Activated CD8-positive, alpha-beta memory T cell treated with anti-CD3 and anti-CD28 coated beads, Interleukin-2, amount 50 U/mL, for 24 hours (primary cell): Measurements from ENCODE around the gene TOMM40L.
A peak's percentile ranks its signal among the peaks of the same experiment; 100 is the strongest.

Source experiments
- DNase-seq: peaks from one replicate; pipeline ENCODE4 v3.0.0-alpha.2; 2020; ENCODE audit errors: extremely low read depth

Gene TOMM40L

GRCh38 chr1:161225534-161226319 lies at the start of gene TOMM40L:
TSS of gene TOMM40L (plus strand) at chr1:161226060. CDS start at chr1:161226490, 430 bp downstream.
- DNase-seq = peak; percentile 76

GRCh38 chr1:161176468-161177111 lies 49.3 kb upstream of the TOMM40L start:
- DNase-seq = no peak

- peak; percentile 83 for DNase-seq
These were observed 48.5 kb upstream of the TOMM40L start, which contains the start of gene B4GALT3 for GRCh38 chr1:161177112-161177935. TSS of gene B4GALT3 (minus strand) at chr1:161177507. CDS start at chr1:161176060, 1,447 bp downstream.

GRCh38 chr1:161177936-161178244 lies 48.0 kb upstream of the TOMM40L start:
- no peak for DNase-seq

GRCh38 chr1:161179698-161180097 lies 46.2 kb upstream of the TOMM40L start:
- DNase-seq = no peak

- no peak for DNase-seq
These were observed 45.2 kb upstream of the TOMM40L start for GRCh38 chr1:161180639-161181038.

GRCh38 chr1:161182214-161182613 lies 43.6 kb upstream of the TOMM40L start:
- no peak for DNase-seq

GRCh38 chr1:161185282-161185682 lies 40.6 kb upstream of the TOMM40L start:
- DNase-seq = peak; percentile 45

GRCh38 chr1:161185732-161186311 lies 40.0 kb upstream of the TOMM40L start:
- DNase-seq = no peak

GRCh38 chr1:161187311-161187710 lies 38.5 kb upstream of the TOMM40L start:
- DNase-seq = no peak

GRCh38 chr1:161188381-161188780 lies 37.5 kb upstream of the TOMM40L start:
- DNase-seq = no peak

GRCh38 chr1:161189036-161189435 lies 36.8 kb upstream of the TOMM40L start:
- no peak for DNase-seq

- DNase-seq = no peak
These were observed 34.8 kb upstream of the TOMM40L start for GRCh38 chr1:161190962-161191521.

- DNase-seq = no peak
These were observed 33.9 kb upstream of the TOMM40L start for GRCh38 chr1:161191971-161192370.

GRCh38 chr1:161192476-161193465 lies 33.1 kb upstream of the TOMM40L start:
- peak; percentile 44 for DNase-seq

GRCh38 chr1:161193561-161194235 lies 32.2 kb upstream of the TOMM40L start:
- DNase-seq = no peak

GRCh38 chr1:161195171-161195570 lies 30.7 kb upstream of the TOMM40L start:
- DNase-seq = no peak

- no peak for DNase-seq
These were observed 29.7 kb upstream of the TOMM40L start for GRCh38 chr1:161196111-161196510.

GRCh38 chr1:161196521-161197451 lies 29.1 kb upstream of the TOMM40L start:
- DNase-seq = no peak
